H1 (cell line): Measurements from ENCODE around the gene TIE1. TPM values are rescaled to one million over a fixed set of nuclear protein-coding genes. Genes with fewer than 3 reads are reported as not detected.

Experiments
- CTCF ChIA-PET: fragments of 300-600 bp; sonication (Branson Sonifier 250); formaldehyde crosslinking; loops from one replicate; lab custom pipeline; 2021; ENCODE audit not compliant: partially characterized antibody; lab: Charles Lee
- POLR2A ChIA-PET: fragments of 300-600 bp; sonication (Branson Sonifier 250); formaldehyde crosslinking; loops from one replicate; lab custom pipeline; 2021; ENCODE audit warnings: inconsistent platforms; ENCODE audit not compliant: partially characterized antibody; lab: Charles Lee
- DNase-seq, 2 experiments: peaks; one replicate each; pipeline versions ENCODE4 v3.0.0 to v3.0.0-alpha.2; 2010 to 2022; ENCODE audit warnings: low spot score in 2 of 2, low read depth in 1 of 2, mixed read lengths in 1 of 2
- FAIRE-seq: peaks from 2 replicates; lab custom pipeline; 2011; peaks lifted over from hg19 to GRCh38; lab: Jason Lieb, UNC
- H2AFZ ChIP-seq: 2 replicates; pipeline ENCODE4 v1.8.1; 2012; ENCODE audit warnings: low read length, inconsistent platforms
- H2AK5ac ChIP-seq: 2 replicates; pipeline ENCODE4 v1.6.1; 2013; ENCODE audit warnings: low read depth, low read length
- H2BK120ac ChIP-seq: replicated peaks from 2 replicates; pipeline ENCODE3; 2013; ENCODE audit warnings: low read depth, low read length, inconsistent platforms
- H2BK12ac ChIP-seq: 2 replicates; pipeline ENCODE4 v1.6.1; 2013; ENCODE audit warnings: low read depth, low read length
- H2BK15ac ChIP-seq: 2 replicates; pipeline ENCODE4 v1.6.1; 2013; ENCODE audit warnings: low read length
- H2BK20ac ChIP-seq: 2 replicates; pipeline ENCODE4 v1.6.1; 2013; ENCODE audit warnings: low read length
- H2BK5ac ChIP-seq: 2 replicates; pipeline ENCODE4 v1.6.1; 2013; ENCODE audit warnings: low read depth, low read length
- H3K14ac ChIP-seq: 2 replicates; pipeline ENCODE4 v1.6.1; 2013; ENCODE audit warnings: inconsistent platforms; ENCODE audit not compliant: insufficient read length
- H3K18ac ChIP-seq: 2 replicates; pipeline ENCODE4 v1.6.1; 2013; ENCODE audit warnings: low read length; ENCODE audit errors: extremely low read depth
- H3K23ac ChIP-seq: 2 replicates; pipeline ENCODE4 v1.6.1; 2013; ENCODE audit warnings: inconsistent platforms; ENCODE audit not compliant: insufficient read length
- H3K23me2 ChIP-seq: 2 replicates; pipeline ENCODE4 v1.6.1; 2013; ENCODE audit warnings: low read depth, low read length
- H3K27ac ChIP-seq: 2 replicates; pipeline ENCODE4 v1.6.1; 2011; ENCODE audit warnings: low read depth, low read length, inconsistent platforms
- H3K27me3 ChIP-seq, 4 experiments: replicated peaks in 1 of 4; 1 replicate in 1 of 4; 2 replicates in 3 of 4; pipeline versions ENCODE4 v1.6.1 to v1.8.1; 2011 to 2013; ENCODE audit warnings: low read length in 3 of 4, mild to moderate bottlenecking in 3 of 4, inconsistent platforms in 2 of 4, mixed read lengths in 2 of 4, moderate library complexity in 1 of 4; ENCODE audit not compliant: control insufficient read depth in 3 of 4, insufficient read depth in 3 of 4; ENCODE audit errors: extremely low read depth in 1 of 4
- H3K36me3 ChIP-seq, 4 experiments: 2 replicates each; pipeline versions ENCODE4 v1.6.1 to v1.8.1; 2011 to 2013; ENCODE audit warnings: mild to moderate bottlenecking in 4 of 4, low read length in 3 of 4, moderate library complexity in 2 of 4, control low read depth in 1 of 4, inconsistent platforms in 1 of 4; ENCODE audit not compliant: insufficient read depth in 4 of 4, control insufficient read depth in 2 of 4
- H3K4ac ChIP-seq: replicated peaks from 2 replicates; pipeline ENCODE3; 2013; ENCODE audit warnings: low read length, low read depth, mixed read lengths, inconsistent platforms; ENCODE audit not compliant: insufficient read length
- H3K4me1 ChIP-seq, 4 experiments: replicated peaks in 1 of 4; 1 replicate in 1 of 4; 2 replicates in 3 of 4; pipeline versions ENCODE4 v1.6.1 to v1.8.1; 2011 to 2013; ENCODE audit warnings: low read length in 3 of 4, inconsistent platforms in 2 of 4, mixed read lengths in 1 of 4; ENCODE audit not compliant: insufficient read depth in 4 of 4, control insufficient read depth in 3 of 4
- H3K4me2 ChIP-seq, 2 experiments: 2 replicates each; pipeline versions ENCODE4 v1.6.1 to v1.8.1; 2011 to 2013; ENCODE audit warnings: low read depth in 2 of 2, low read length in 2 of 2, control low read depth in 1 of 2, inconsistent platforms in 1 of 2, mild to moderate bottlenecking in 1 of 2; ENCODE audit not compliant: insufficient read depth in 1 of 2
- H3K4me3 ChIP-seq, 4 experiments: fragments of 200-600, 300-600 bp in 1 of 4; sonication (generic), shearing (Covaris generic), sonication (Bioruptor Twin) in 1 of 4; 2 replicates each; pipeline versions ENCODE4 v1.5.1 to v1.8.1; 2011 to 2016; ENCODE audit warnings: low read length in 4 of 4, low read depth in 3 of 4, control low read depth in 2 of 4, inconsistent platforms in 2 of 4, mild to moderate bottlenecking in 2 of 4, mixed read lengths in 1 of 4, moderate library complexity in 1 of 4; ENCODE audit not compliant: insufficient read depth in 2 of 4; ENCODE audit errors: extremely low read depth in 1 of 4
- H3K56ac ChIP-seq: replicated peaks from 2 replicates; pipeline ENCODE3; 2013; ENCODE audit warnings: low read depth, mild to moderate bottlenecking, mixed read lengths, low read length, inconsistent platforms; ENCODE audit not compliant: insufficient read length
- H3K79me1 ChIP-seq: 2 replicates; pipeline ENCODE4 v1.6.1; 2013; ENCODE audit warnings: low read depth, low read length, control low read depth
- H3K79me2 ChIP-seq, 2 experiments: 2 replicates each; pipeline versions ENCODE4 v1.6.1 to v1.8.1; 2012 to 2013; ENCODE audit warnings: low read length in 2 of 2, mild to moderate bottlenecking in 2 of 2, inconsistent platforms in 1 of 2; ENCODE audit not compliant: insufficient read depth in 2 of 2, control insufficient read depth in 1 of 2
- H3K9ac ChIP-seq, 4 experiments: replicated peaks in 1 of 4; 1 replicate in 1 of 4; 2 replicates in 3 of 4; pipeline versions ENCODE4 v1.6.1 to v1.8.1; 2011 to 2013; ENCODE audit warnings: low read depth in 3 of 4, low read length in 3 of 4, control low read depth in 2 of 4, mild to moderate bottlenecking in 2 of 4, moderate library complexity in 2 of 4, inconsistent platforms in 1 of 4; ENCODE audit errors: extremely low read depth in 1 of 4
- H3K9me3 ChIP-seq, 2 experiments: 2 replicates each; pipeline versions ENCODE4 v1.6.1 to v1.8.1; 2012 to 2013; ENCODE audit warnings: mild to moderate bottlenecking in 2 of 2, moderate library complexity in 2 of 2, control low read depth in 1 of 2, inconsistent platforms in 1 of 2, low read depth in 1 of 2, low read length in 1 of 2, mixed read lengths in 1 of 2; ENCODE audit not compliant: insufficient read depth in 2 of 2
- H4K20me1 ChIP-seq, 2 experiments: replicated peaks in 1 of 2; 2 replicates each; pipeline versions ENCODE3 to v1.8.1; 2011 to 2013; ENCODE audit warnings: inconsistent platforms in 2 of 2, low read length in 2 of 2, mild to moderate bottlenecking in 1 of 2; ENCODE audit not compliant: insufficient read depth in 2 of 2, control insufficient read depth in 1 of 2
- H4K5ac ChIP-seq: 2 replicates; pipeline ENCODE4 v1.6.1; 2013; ENCODE audit warnings: low read length, low read depth, mixed read lengths, inconsistent platforms; ENCODE audit not compliant: insufficient read length
- H4K8ac ChIP-seq: 2 replicates; pipeline ENCODE4 v1.8.0; 2013; ENCODE audit warnings: mild to moderate bottlenecking, moderate library complexity, low read length, inconsistent platforms; ENCODE audit not compliant: insufficient read depth; ENCODE audit errors: extremely low read depth
- H4K91ac ChIP-seq: replicated peaks from 2 replicates; pipeline ENCODE3; 2013; ENCODE audit warnings: low read length, mixed read lengths, inconsistent platforms; ENCODE audit not compliant: insufficient read length
- ASH2L ChIP-seq: fragments of 200-600, 300-600 bp; sonication (generic); IDR thresholded peaks from one replicate; pipeline ENCODE4 v1.7.1; 2017; ENCODE audit warnings: low read length
- SRF ChIP-seq: IDR thresholded peaks from 2 replicates; pipeline ENCODE4 v1.6.1; 2011; ENCODE audit warnings: mild to moderate bottlenecking, low read depth, low read length, moderate library complexity
- WGBS, 2 experiments: shearing (Covaris generic) in 1 of 2; methylation state at CpG; one replicate each; pipeline versions ENCODE4 v1.1.6 to v1.1.7; 2013 to 2015; ENCODE audit warnings: low lambda C conversion rate in 2 of 2, mixed read lengths in 2 of 2, inconsistent platforms in 1 of 2, low coverage in 1 of 2, missing lambda C conversion rate in 1 of 2; ENCODE audit not compliant: insufficient replicate concordance in 2 of 2, insufficient coverage in 1 of 2, insufficient read length in 1 of 2; ENCODE audit errors: extremely low coverage in 1 of 2, missing lambda C conversion rate in 1 of 2; 5-methylcytosine and 5-hydroxymethylcytosine counted together
- polyA plus RNA-seq, 7 experiments: library from polyadenylated mRNA; depleted of rRNA in 3 of 7; stranded (reverse) in 5 of 7; unstranded in 2 of 7; fragments of >200 nt in 5 of 7; fragments of 200-250 nt in 2 of 7; gene quantifications; 1 replicate in 5 of 7; 2 replicates in 1 of 7; 4 replicates in 1 of 7; pipeline versions ENCODE4 v1.2.1 to v1.2.3, GENCODE V29; 2011 to 2013; ENCODE audit warnings: missing spikeins in 2 of 7, mixed read lengths in 2 of 7
- total RNA-seq: library from RNA; stranded (reverse); fragmentation: NEBNext Ultra II Directional; extraction: Animal tissue kit (Norgen Biotek cat#: 25700); gene quantifications from 2 replicates; pipeline ENCODE4 v1.2.1, GENCODE V29; 2021
- TF ChIP-seq, protein P1 (sequence below): IDR thresholded peaks from 2 replicates; pipeline ENCODE4 v1.6.1; 2011; ENCODE audit warnings: low read length, improper control_type of control experiment

Gene TIE1
- total and polyA plus RNA-seq, 2 of the 8 experiments (the other 6 are each of a cell fraction or from before 2014, with no cell fraction given) = 0.74 to 2.2 TPM

GRCh38 chr1:43276673-43277072 lies 24.1 kb upstream of the TIE1 start:
- Histone ChIP-seq H3K56ac (no peak overlapping the region), H2AK5ac (no peak overlapping the region), H2BK5ac (no peak overlapping the region), H3K9me3 (no peaks in the 10 kb centered on the region), H4K8ac (no peak overlapping the region), H4K20me1 (no peaks in the 10 kb centered on the region), H2BK20ac (no peak overlapping the region), H4K5ac (no peak overlapping the region), H3K4me2 (no peak overlapping the region), H3K18ac (no peak overlapping the region), H3K23me2 (no peaks in the 10 kb centered on the region), H2AFZ (no peak overlapping the region), H3K4me1 (peaks cover 0 to under 1% (median 0%) of the 10 kb centered on the region in 4 experiments; a peak in 1 of 7 replicates), H2BK12ac (no peak overlapping the region), H3K36me3 (peaks cover 2 to 12% (median 6%) of the 10 kb centered on the region in 4 experiments; a peak in 6 of 8 replicates), H4K91ac (no peak overlapping the region), H3K79me1 (peaks cover 2% of the 10 kb centered on the region), H2BK15ac (no peak overlapping the region), H2BK120ac (no peak overlapping the region), H3K27ac (no peak overlapping the region), H3K23ac (no peak overlapping the region), H3K27me3 (no peaks in the 10 kb centered on the region), H3K4me3 (no peak overlapping the region), H3K14ac (no peak overlapping the region), H3K9ac (no peak overlapping the region), H3K4ac (no peak overlapping the region), H3K79me2 (no peaks in the 10 kb centered on the region)
- 93% methylated on average over 7 of the region's 7 CpGs; no CpG with 5 or more reads in 1 of the 2 experiments for whole genome bisulfite sequencing, 2 experiments
- ChIA-PET CTCF (interaction anchor here (0.7 to 2.7 kb wide), 4 partner anchors 9 to 135 kb away, joined by 3 to 10 read pairs (median 4); partner anchors contain the start of genes C1orf210 and CDC20), POLR2A (interaction anchor here (1.3 to 2.0 kb wide), 6 partner anchors 9 to 82 kb away, joined by 3 to 7 read pairs (median 4); partner anchors contain the start of genes C1orf210, CDC20 and TIE1)
- FAIRE-seq (no peak), DNase-seq (no peak)
- TF ChIP-seq ASH2L = no peak
- TF ChIP-seq SRF = no peak
- TF ChIP-seq, protein P1, sequence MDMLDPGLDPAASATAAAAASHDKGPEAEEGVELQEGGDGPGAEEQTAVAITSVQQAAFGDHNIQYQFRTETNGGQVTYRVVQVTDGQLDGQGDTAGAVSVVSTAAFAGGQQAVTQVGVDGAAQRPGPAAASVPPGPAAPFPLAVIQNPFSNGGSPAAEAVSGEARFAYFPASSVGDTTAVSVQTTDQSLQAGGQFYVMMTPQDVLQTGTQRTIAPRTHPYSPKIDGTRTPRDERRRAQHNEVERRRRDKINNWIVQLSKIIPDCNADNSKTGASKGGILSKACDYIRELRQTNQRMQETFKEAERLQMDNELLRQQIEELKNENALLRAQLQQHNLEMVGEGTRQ = no peak
